A172 (cell line): ENCODE results near the gene EXOC4. TPM values are rescaled to one million over a fixed set of nuclear protein-coding genes. Genes with fewer than 3 reads are reported as not detected.
"Not testable (repeated sequence)": the region's sequence is repeated elsewhere in the genome, so short reads cannot be mapped to it uniquely, and the experiment has no call there.

ENCODE experiments used
- DNase-seq: peaks from one replicate; pipeline ENCODE4 v3.0.0-alpha.2; 2015; ENCODE audit warnings: low spot score
- total RNA-seq: library from RNA; depleted of rRNA; stranded (reverse); fragments of >200 nt; shearing (Covaris generic); gene quantifications from 2 replicates; pipeline ENCODE4 v1.2.3, GENCODE V29; 2014

Gene EXOC4
- total RNA-seq, 1 experiment from 2014 or later = 37.4 TPM

- DNase-seq = peak; percentile 10
These were observed 22.7 kb downstream of the EXOC4 start for GRCh38 chr7:133275446-133276095.

- DNase-seq = not testable (repeated sequence)
These were observed 26.1 kb downstream of the EXOC4 start for GRCh38 chr7:133278975-133279374.

- DNase-seq = no peak
These were observed 29.2 kb downstream of the EXOC4 start for GRCh38 chr7:133282094-133282493.

GRCh38 chr7:133284092-133284491, 31.2 kb downstream of the EXOC4 start:
- no peak for DNase-seq

GRCh38 chr7:133288970-133289369, 36.1 kb downstream of the EXOC4 start:
- DNase-seq = no peak

- peak; percentile 4 for DNase-seq
These were observed 37.2 kb downstream of the EXOC4 start for GRCh38 chr7:133290041-133290440.

- no peak for DNase-seq
These were observed 37.9 kb downstream of the EXOC4 start for GRCh38 chr7:133290676-133291333.

GRCh38 chr7:133292631-133293030, 39.8 kb downstream of the EXOC4 start:
- DNase-seq = no peak

GRCh38 chr7:133293384-133294160, 40.7 kb downstream of the EXOC4 start:
- no peak for DNase-seq

GRCh38 chr7:133294234-133294633, 41.4 kb downstream of the EXOC4 start:
- no peak for DNase-seq

GRCh38 chr7:133295484-133295883, 42.6 kb downstream of the EXOC4 start:
- DNase-seq = no peak

GRCh38 chr7:133297093-133297492, 44.2 kb downstream of the EXOC4 start:
- no peak for DNase-seq

- no peak for DNase-seq
These were observed 45.2 kb downstream of the EXOC4 start for GRCh38 chr7:133298080-133298479.

GRCh38 chr7:133299676-133300075, 46.8 kb downstream of the EXOC4 start:
- DNase-seq = no peak

GRCh38 chr7:133300088-133300487, 47.2 kb downstream of the EXOC4 start:
- DNase-seq = no peak

- DNase-seq = no peak
These were observed 47.9 kb downstream of the EXOC4 start for GRCh38 chr7:133300811-133301210.

GRCh38 chr7:133301444-133301843, 48.6 kb downstream of the EXOC4 start:
- no peak for DNase-seq

GRCh38 chr7:133303372-133303771, 50.5 kb downstream of the EXOC4 start:
- DNase-seq = no peak

- DNase-seq = no peak
These were observed 51.1 kb downstream of the EXOC4 start for GRCh38 chr7:133303931-133304330.

- DNase-seq = no peak
These were observed 56.5 kb downstream of the EXOC4 start for GRCh38 chr7:133309333-133309732.

- no peak for DNase-seq
These were observed 57.5 kb downstream of the EXOC4 start for GRCh38 chr7:133310232-133310862.

GRCh38 chr7:133313575-133313974, 60.7 kb downstream of the EXOC4 start:
- no peak for DNase-seq
